ENCODE results near the gene OR5L2.

- TF ChIP-seq, protein P1, sequence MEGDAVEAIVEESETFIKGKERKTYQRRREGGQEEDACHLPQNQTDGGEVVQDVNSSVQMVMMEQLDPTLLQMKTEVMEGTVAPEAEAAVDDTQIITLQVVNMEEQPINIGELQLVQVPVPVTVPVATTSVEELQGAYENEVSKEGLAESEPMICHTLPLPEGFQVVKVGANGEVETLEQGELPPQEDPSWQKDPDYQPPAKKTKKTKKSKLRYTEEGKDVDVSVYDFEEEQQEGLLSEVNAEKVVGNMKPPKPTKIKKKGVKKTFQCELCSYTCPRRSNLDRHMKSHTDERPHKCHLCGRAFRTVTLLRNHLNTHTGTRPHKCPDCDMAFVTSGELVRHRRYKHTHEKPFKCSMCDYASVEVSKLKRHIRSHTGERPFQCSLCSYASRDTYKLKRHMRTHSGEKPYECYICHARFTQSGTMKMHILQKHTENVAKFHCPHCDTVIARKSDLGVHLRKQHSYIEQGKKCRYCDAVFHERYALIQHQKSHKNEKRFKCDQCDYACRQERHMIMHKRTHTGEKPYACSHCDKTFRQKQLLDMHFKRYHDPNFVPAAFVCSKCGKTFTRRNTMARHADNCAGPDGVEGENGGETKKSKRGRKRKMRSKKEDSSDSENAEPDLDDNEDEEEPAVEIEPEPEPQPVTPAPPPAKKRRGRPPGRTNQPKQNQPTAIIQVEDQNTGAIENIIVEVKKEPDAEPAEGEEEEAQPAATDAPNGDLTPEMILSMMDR (conservative IDR thresholded peaks at IDR 0.05): no peak
- no peak for TF ChIP-seq EZH2 (IDR thresholded peaks at IDR 0.05; ENCODE audit: low read depth)
These were observed at the start of gene OR5L2 for GRCh38 chr11:55826919-55827318.
